H9 (cell line): ENCODE measurements around the gene SGCE. TPM values are rescaled to one million over a fixed set of nuclear protein-coding genes. Genes with fewer than 3 reads are reported as not detected.

Source experiments
- DNase-seq: peaks from one replicate; pipeline ENCODE4 v3.0.0-alpha.2; 2017
- H2AFZ ChIP-seq: one replicate; pipeline ENCODE4 v1.6.1; 2013; ENCODE audit warnings: mild to moderate bottlenecking, low read length, control low read depth, moderate library complexity
- H2AK5ac ChIP-seq: 2 replicates; pipeline ENCODE4 v1.6.1; 2013; ENCODE audit warnings: low read length, control low read depth, mixed read lengths; ENCODE audit not compliant: insufficient read length
- H2BK120ac ChIP-seq: one replicate; pipeline ENCODE4 v1.6.1; 2013; ENCODE audit warnings: low read depth, mild to moderate bottlenecking, low read length, control low read depth, inconsistent platforms; ENCODE audit not compliant: poor library complexity, severe bottlenecking
- H2BK12ac ChIP-seq: 2 replicates; pipeline ENCODE4 v1.6.1; 2013; ENCODE audit warnings: low read length, control low read depth, mixed read lengths, low read depth; ENCODE audit not compliant: insufficient read length
- H2BK15ac ChIP-seq: 2 replicates; pipeline ENCODE4 v1.6.1; 2013; ENCODE audit warnings: low read depth, low read length, control low read depth
- H2BK20ac ChIP-seq: one replicate; pipeline ENCODE4 v1.6.1; 2013; ENCODE audit warnings: low read depth, mild to moderate bottlenecking, low read length, control low read depth, inconsistent platforms; ENCODE audit not compliant: poor library complexity, severe bottlenecking
- H2BK5ac ChIP-seq: 2 replicates; pipeline ENCODE4 v1.6.1; 2013; ENCODE audit warnings: low read length, control low read depth, mixed read lengths; ENCODE audit not compliant: insufficient read length
- H3K14ac ChIP-seq: 2 replicates; pipeline ENCODE4 v1.6.1; 2013; ENCODE audit warnings: low read length, control low read depth; ENCODE audit not compliant: insufficient read depth
- H3K18ac ChIP-seq: 2 replicates; pipeline ENCODE4 v1.6.1; 2013; ENCODE audit warnings: low read depth, mild to moderate bottlenecking, mixed read lengths, low read length, control low read depth; ENCODE audit not compliant: insufficient read length
- H3K23ac ChIP-seq: 2 replicates; pipeline ENCODE4 v1.6.1; 2013; ENCODE audit warnings: low read length, control low read depth, mixed read lengths, low read depth; ENCODE audit not compliant: insufficient read length
- H3K23me2 ChIP-seq: 2 replicates; pipeline ENCODE4 v1.6.1; 2013; ENCODE audit warnings: low read depth, mild to moderate bottlenecking, mixed read lengths, low read length, control low read depth; ENCODE audit not compliant: insufficient read length, poor library complexity, severe bottlenecking
- H3K27ac ChIP-seq: 2 replicates; pipeline ENCODE4 v1.5.1; 2013; ENCODE audit warnings: low read length, control low read depth, mixed read lengths, low read depth; ENCODE audit not compliant: insufficient read length
- H3K27me3 ChIP-seq: 2 replicates; pipeline ENCODE4 v1.6.1; 2013; ENCODE audit warnings: low read length, control low read depth, inconsistent platforms; ENCODE audit not compliant: insufficient read depth
- H3K4ac ChIP-seq: 2 replicates; pipeline ENCODE4 v1.6.1; 2013; ENCODE audit warnings: low read depth, mild to moderate bottlenecking, control low read depth, inconsistent platforms, low read length, moderate library complexity
- H3K4me1 ChIP-seq: 2 replicates; pipeline ENCODE4 v1.6.1; 2013; ENCODE audit warnings: low read length, control low read depth, inconsistent platforms; ENCODE audit not compliant: insufficient read depth
- H3K4me2 ChIP-seq: 2 replicates; pipeline ENCODE4 v1.6.1; 2013; ENCODE audit warnings: low read length, control low read depth, mixed read lengths; ENCODE audit not compliant: insufficient read length, insufficient read depth
- H3K56ac ChIP-seq: 2 replicates; pipeline ENCODE4 v1.6.1; 2013; ENCODE audit warnings: low read depth, mild to moderate bottlenecking, mixed read lengths, low read length, control low read depth; ENCODE audit not compliant: insufficient read length
- H3K79me1 ChIP-seq: 2 replicates; pipeline ENCODE4 v1.6.1; 2013; ENCODE audit warnings: low read depth, mild to moderate bottlenecking, moderate library complexity, low read length, control low read depth, inconsistent platforms; ENCODE audit not compliant: insufficient read depth, poor library complexity, severe bottlenecking
- H3K79me2 ChIP-seq: 2 replicates; pipeline ENCODE4 v1.6.1; 2013; ENCODE audit warnings: low read length, control low read depth, inconsistent platforms; ENCODE audit not compliant: insufficient read depth
- H3K9ac ChIP-seq: 2 replicates; pipeline ENCODE4 v1.6.1; 2013; ENCODE audit warnings: low read length, control low read depth, mixed read lengths; ENCODE audit not compliant: insufficient read length; ENCODE audit errors: extremely low read depth
- H3K9me3 ChIP-seq: one replicate; pipeline ENCODE4 v1.6.1; 2013; ENCODE audit warnings: low read depth, low read length, inconsistent platforms; ENCODE audit not compliant: control insufficient read depth
- H3T11ph ChIP-seq: one replicate; pipeline ENCODE4 v1.6.1; 2013; ENCODE audit warnings: mild to moderate bottlenecking, low read length, control low read depth, inconsistent platforms
- H4K20me1 ChIP-seq: one replicate; pipeline ENCODE4 v1.6.1; 2013; ENCODE audit not compliant: control insufficient read depth, insufficient read length, insufficient read depth
- H4K5ac ChIP-seq: 2 replicates; pipeline ENCODE4 v1.6.1; 2013; ENCODE audit warnings: low read depth, mild to moderate bottlenecking, mixed read lengths, low read length, control low read depth; ENCODE audit not compliant: insufficient read length
- H4K8ac ChIP-seq: replicated peaks from 2 replicates; pipeline ENCODE4 v1.6.1; 2013; ENCODE audit warnings: low read length, control low read depth, mixed read lengths, low read depth; ENCODE audit not compliant: insufficient read length
- H4K91ac ChIP-seq: 2 replicates; pipeline ENCODE4 v1.6.1; 2013; ENCODE audit warnings: low read depth, mild to moderate bottlenecking, moderate library complexity, mixed read lengths, low read length, control low read depth; ENCODE audit not compliant: insufficient read length
- H3K27ac Mint-ChIP-seq, 3 experiments: 2 replicates in 2 of 3; 3 replicates in 1 of 3; pipeline ENCODE4 v1.8.0; 2020 to 2021; ENCODE audit warnings: mixed read lengths in 3 of 3, mild to moderate bottlenecking in 1 of 3, moderate library complexity in 1 of 3
- H3K27me3 Mint-ChIP-seq: 2 replicates; pipeline ENCODE4 v1.8.0; 2021; ENCODE audit warnings: low read depth, mild to moderate bottlenecking, moderate library complexity, mixed read lengths
- H3K36me3 Mint-ChIP-seq, 3 experiments: 2 replicates in 2 of 3; 3 replicates in 1 of 3; pipeline ENCODE4 v1.8.0; 2020 to 2021; ENCODE audit warnings: low read depth in 3 of 3, mixed read lengths in 3 of 3; ENCODE audit not compliant: insufficient read depth in 1 of 3
- H3K4me1 Mint-ChIP-seq, 2 experiments: 2 replicates each; pipeline ENCODE4 v1.8.0; 2020; ENCODE audit warnings: mixed read lengths in 2 of 2
- H3K4me3 Mint-ChIP-seq, 2 experiments: 2 replicates in 1 of 2; 3 replicates in 1 of 2; pipeline ENCODE4 v1.8.0; 2020 to 2021; ENCODE audit warnings: mild to moderate bottlenecking in 2 of 2, mixed read lengths in 2 of 2, moderate library complexity in 1 of 2
- H3K9me3 Mint-ChIP-seq, 2 experiments: 2 replicates in 1 of 2; 3 replicates in 1 of 2; pipeline ENCODE4 v1.8.0; 2020; ENCODE audit warnings: mild to moderate bottlenecking in 2 of 2, mixed read lengths in 2 of 2, moderate library complexity in 1 of 2
- CTCF ChIP-seq: fragments of 200-600 bp; sonication (generic); conservative IDR thresholded peaks from 3 replicates; pipeline ENCODE4 v1.8.0; 2021; ENCODE audit warnings: antibody characterized with exemption, mild to moderate bottlenecking
- WGBS: extraction: QIAGEN DNeasy Blood & Tissue Kit; methylation state at CpG from one replicate; pipeline ENCODE4 v1.1.7; 2013; ENCODE audit warnings: missing lambda C conversion rate, low lambda C conversion rate, mixed read lengths; ENCODE audit not compliant: insufficient read length; ENCODE audit errors: extremely low coverage; 5-methylcytosine and 5-hydroxymethylcytosine counted together
- total RNA-seq: library from RNA; stranded (reverse); gene quantifications from 2 replicates; pipeline ENCODE4 v1.2.1, GENCODE V29; 2021

SGCE gene
- total RNA-seq, 1 experiment from 2014 or later: 30.5 TPM

DNA sequence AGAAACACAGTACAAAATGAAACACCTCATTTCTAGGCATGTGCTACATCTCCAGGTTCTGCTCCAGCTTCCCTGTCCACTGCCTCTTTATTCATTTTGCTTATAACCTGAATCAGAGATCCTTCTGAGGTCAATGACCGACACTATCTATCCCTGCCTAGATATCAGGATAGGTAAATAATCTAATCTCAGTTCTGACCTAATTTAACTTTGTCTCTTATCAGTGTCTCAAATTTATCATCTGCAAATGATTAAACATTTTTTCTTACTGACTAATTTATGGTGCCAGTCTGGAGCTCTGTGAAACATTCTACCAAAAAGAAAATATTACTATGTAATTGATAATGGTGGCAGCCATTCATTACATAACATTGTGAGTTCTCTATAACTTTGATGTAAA lies 61.1 kb downstream of the SGCE start:
- no peak overlapping the region for H4K5ac ChIP-seq
- no peak overlapping the region for H3K4me2 ChIP-seq
- H3K27me3 ChIP-seq: no peaks in the 10 kb centered on the region
- H2BK120ac ChIP-seq: no peak overlapping the region
- Mint-ChIP-seq H3K36me3 (peaks cover 1 to 19% (median 7%) of the 10 kb centered on the region in 3 experiments; a peak in 6 of 7 replicates), H3K27me3 (no peaks in the 10 kb centered on the region), H3K27ac (no peak overlapping the region), H3K4me1 (peaks cover 8 to 9% of the 10 kb centered on the region in 2 experiments), H3K4me3 (no peak overlapping the region), H3K9me3 (peaks cover 0 to 1% of the 10 kb centered on the region in 2 experiments; a peak in 1 of 5 replicates)
- no peak overlapping the region for H3K4ac ChIP-seq
- H3K79me1 ChIP-seq: no peaks in the 10 kb centered on the region
- no peak overlapping the region for H3K9ac ChIP-seq
- H3K27ac ChIP-seq: no peak overlapping the region
- no peak for DNase-seq
- no peak overlapping the region for H2BK5ac ChIP-seq
- no peak overlapping the region for H3K56ac ChIP-seq
- no peak overlapping the region for H3K18ac ChIP-seq
- H2AFZ ChIP-seq: no peak overlapping the region
- H3K23me2 ChIP-seq: no peaks in the 10 kb centered on the region
- no peak overlapping the region for H2BK20ac ChIP-seq
- WGBS: no CpG with 5 or more reads among the region's 1 CpG
- H3K4me1 ChIP-seq: no peaks in the 10 kb centered on the region
- no peak overlapping the region for H3K23ac ChIP-seq
- no peak overlapping the region for H3T11ph ChIP-seq
- no peaks in the 10 kb centered on the region for H3K79me2 ChIP-seq
- TF ChIP-seq CTCF: no peak
- H4K91ac ChIP-seq: no peak overlapping the region
- no peak overlapping the region for H4K8ac ChIP-seq
- no peak overlapping the region for H2BK15ac ChIP-seq
- H2BK12ac ChIP-seq: no peak overlapping the region
- H4K20me1 ChIP-seq: no peaks in the 10 kb centered on the region
- no peaks in the 10 kb centered on the region for H3K9me3 ChIP-seq
- no peak overlapping the region for H2AK5ac ChIP-seq
- no peak overlapping the region for H3K14ac ChIP-seq
